Measurements from ENCODE around the gene ANXA1.

Gene ANXA1

DNA sequence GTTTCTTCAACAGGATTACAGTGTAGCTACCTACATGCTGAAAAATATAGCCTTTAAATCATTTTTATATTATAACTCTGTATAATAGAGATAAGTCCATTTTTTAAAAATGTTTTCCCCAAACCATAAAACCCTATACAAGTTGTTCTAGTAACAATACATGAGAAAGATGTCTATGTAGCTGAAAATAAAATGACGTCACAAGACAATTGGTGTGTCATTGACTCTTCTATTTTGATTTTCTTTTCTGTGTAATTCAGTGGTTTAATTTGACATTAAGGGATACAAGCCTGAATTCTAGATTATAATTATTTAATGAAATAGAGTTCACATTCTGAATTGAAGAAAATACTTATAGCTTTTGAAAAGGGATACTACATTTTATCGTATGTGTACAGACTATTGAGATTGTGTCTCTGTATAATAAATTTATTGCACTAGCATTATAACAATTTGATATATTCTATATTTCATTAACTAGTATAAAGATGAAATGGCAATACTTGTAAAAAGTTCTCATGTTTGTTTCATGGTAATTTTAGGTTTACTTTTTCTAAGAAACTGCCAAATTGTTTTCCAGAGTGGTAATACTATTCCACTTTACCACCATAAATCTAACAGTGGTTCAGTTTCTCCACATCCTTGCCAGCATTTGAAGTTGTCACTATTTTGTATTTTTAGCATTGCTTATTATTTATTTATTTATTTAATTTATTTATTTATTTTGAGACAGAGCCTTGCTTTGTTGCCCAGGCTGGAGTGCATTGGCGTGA lies 18.7 kb downstream of the ANXA1 start:
- DNase-seq (ENCODE audit: low read depth): no peak

GRCh38 chr9:73172901-73173215 lies 21.2 kb downstream of the ANXA1 start:
- TF ChIP-seq CTCF (conservative IDR thresholded peaks at IDR 0.05; ENCODE audit: control insufficient read depth, insufficient read depth, low read depth, low read length): no peak
- H3K4me3 ChIP-seq (ENCODE audit: control insufficient read depth, low read depth, low read length): no peak overlapping the region
- DNase-seq (ENCODE audit: low read depth): no peak

More for the DNA sequence above, 18.7 kb downstream of the ANXA1 start:
- TF ChIP-seq CTCF (conservative IDR thresholded peaks at IDR 0.05; ENCODE audit: control insufficient read depth, insufficient read depth, low read depth, low read length): no peak
- H3K4me3 ChIP-seq (ENCODE audit: control insufficient read depth, low read depth, low read length): no peak overlapping the region

DNA sequence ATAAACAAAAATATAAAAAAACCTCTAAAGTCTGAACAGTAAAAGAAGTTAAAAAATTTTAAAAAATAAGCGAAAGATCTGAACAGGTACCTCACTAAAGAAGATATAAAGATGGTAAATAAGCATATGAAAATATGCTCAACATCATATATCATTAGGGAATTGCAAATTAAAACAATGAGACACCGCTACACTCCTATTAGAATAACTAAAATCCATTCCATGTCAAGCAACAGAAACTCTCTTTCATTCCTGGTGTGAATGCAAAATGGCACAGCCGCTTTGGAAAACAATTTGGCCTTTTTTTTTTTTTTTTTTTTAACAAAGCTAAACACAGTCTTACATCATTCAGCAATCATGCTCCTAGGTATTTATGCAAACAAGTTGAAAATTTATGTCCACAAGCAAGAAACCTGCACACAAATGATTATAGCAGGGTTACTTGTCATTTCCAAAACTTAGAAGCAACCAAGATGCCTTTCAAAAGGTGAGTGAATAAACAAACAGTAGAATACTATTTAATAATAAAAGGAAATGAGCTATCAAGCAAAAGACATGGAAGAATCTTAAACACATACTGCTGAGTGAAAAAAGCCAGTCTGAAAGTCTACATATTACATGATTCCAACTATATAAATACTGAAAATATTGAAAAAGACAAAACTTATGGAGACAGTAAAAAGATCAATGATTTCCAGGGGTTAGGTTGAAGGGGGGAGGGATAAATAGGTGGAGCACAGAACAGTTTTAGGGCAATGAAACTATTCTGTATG lies 22.1 kb downstream of the ANXA1 start:
- no peak for DNase-seq (ENCODE audit: low read depth)
- TF ChIP-seq CTCF (conservative IDR thresholded peaks at IDR 0.05; ENCODE audit: control insufficient read depth, insufficient read depth, low read depth, low read length): no peak
- H3K4me3 ChIP-seq (ENCODE audit: control insufficient read depth, low read depth, low read length): no peak overlapping the region

GRCh38 chr9:73174330-73174980 lies 22.8 kb downstream of the ANXA1 start:
- no peak for DNase-seq (ENCODE audit: low read depth)
- no peak overlapping the region for H3K4me3 ChIP-seq (ENCODE audit: control insufficient read depth, low read depth, low read length)
- no peak for TF ChIP-seq CTCF (conservative IDR thresholded peaks at IDR 0.05; ENCODE audit: control insufficient read depth, insufficient read depth, low read depth, low read length)

DNA sequence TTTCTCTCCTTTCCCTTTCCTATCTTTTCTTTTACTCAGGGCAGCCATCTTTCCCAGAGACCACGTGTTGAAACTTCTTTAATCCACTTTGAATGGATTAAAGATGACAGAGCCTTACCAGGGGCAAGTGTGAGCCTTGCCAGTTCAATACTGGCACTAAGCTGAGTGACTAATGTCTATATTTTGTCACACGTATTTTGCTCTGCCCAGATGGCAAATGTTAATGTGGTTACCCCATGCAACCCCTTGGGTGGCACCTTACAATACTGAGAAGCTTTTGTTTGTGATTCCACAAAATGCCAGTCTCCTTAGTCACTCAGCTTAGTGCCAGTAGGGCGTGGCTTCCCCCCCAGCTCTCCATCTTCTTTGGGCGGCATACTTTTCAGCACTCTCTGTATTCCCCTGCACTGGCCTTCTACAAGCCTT lies 24.8 kb downstream of the ANXA1 start:
- DNase-seq (ENCODE audit: low read depth): peak; percentile 40
- no peak overlapping the region for H3K4me3 ChIP-seq (ENCODE audit: control insufficient read depth, low read depth, low read length)
- no peak for TF ChIP-seq CTCF (conservative IDR thresholded peaks at IDR 0.05; ENCODE audit: control insufficient read depth, insufficient read depth, low read depth, low read length)

GRCh38 chr9:73178044-73178443 lies 26.4 kb downstream of the ANXA1 start:
- H3K4me3 ChIP-seq (ENCODE audit: control insufficient read depth, low read depth, low read length): no peak overlapping the region
- no peak for TF ChIP-seq CTCF (conservative IDR thresholded peaks at IDR 0.05; ENCODE audit: control insufficient read depth, insufficient read depth, low read depth, low read length)
- DNase-seq (ENCODE audit: low read depth): no peak

Measured in fibroblast of mammary gland (primary cell).